ENCODE measurements around the gene L3MBTL3. TPM values are rescaled to one million over a fixed set of nuclear protein-coding genes. Genes with fewer than 3 reads are reported as not detected.

Gene L3MBTL3
- total and polyA plus RNA-seq, 12 donors = 0.77 to 4.0 (median 2.3) TPM

DNA sequence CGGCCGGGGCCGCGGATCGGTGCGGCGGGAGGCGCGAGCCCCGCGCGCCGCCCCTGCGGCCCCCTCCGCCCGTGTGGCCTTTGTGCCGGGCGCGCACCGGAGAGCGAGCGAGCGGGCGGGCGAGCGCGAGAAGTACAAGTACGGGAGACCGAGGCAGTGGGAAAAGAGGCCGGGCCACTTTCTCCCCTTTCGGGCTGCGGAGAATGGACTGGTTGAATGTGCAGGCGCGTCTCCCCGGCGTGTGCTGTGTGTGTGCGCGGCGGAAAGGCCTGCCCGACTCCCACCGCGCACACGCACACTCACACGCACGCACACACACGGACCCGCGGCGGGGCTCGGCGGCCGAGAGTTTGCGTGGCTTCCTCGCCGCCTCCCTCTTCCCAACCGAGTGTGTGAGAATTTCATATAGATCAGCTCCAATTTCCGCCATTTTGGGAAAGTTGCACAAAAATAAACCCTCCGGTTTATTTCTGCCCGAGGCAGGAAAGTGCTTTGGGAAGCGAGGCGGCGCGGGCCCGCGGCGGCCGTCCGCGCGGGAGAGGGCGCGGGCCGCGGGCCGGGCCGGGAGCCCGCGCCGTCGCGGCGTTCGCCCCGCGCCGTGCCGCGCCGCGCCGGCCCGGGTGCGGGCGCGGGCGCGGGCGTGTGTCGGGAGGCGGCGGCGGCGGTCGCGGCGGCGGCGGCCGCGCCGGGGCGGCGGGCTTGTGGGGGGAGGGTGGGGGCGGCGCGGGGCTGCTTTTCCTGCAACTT lies 1.1 kb downstream of the L3MBTL3 start:
- Histone ChIP-seq H3K27ac (peak overlapping the region in 8 of 10 donors; percentile 77 to 93 (median 79)), H3K4me1 (peaks cover 0 to 13% (median 3%) of the 10 kb centered on the region in 9 donors), H3K4me3 (peak overlapping the region; percentile 67 to 94 (median 86)), H3K27me3 (no peaks in the 10 kb centered on the region), H3K36me3 (no peaks in the 10 kb centered on the region), H3K9me3 (no peaks in the 10 kb centered on the region)
- intact Hi-C loops (cut with DNase I) = loop anchor here (2.0 to 10.0 kb wide), 11 partner anchors 85 to 525 kb away; no protein-coding TSS in a partner anchor
- ATAC-seq (peak in 2 of 8 donors; percentile 16 to 20), DNase-seq (peak; percentile 21 to 36)
- WGBS, 2 donors = 0% methylated on average over 64 to 116 of the region's 116 CpGs
- TF ChIP-seq, protein P1, sequence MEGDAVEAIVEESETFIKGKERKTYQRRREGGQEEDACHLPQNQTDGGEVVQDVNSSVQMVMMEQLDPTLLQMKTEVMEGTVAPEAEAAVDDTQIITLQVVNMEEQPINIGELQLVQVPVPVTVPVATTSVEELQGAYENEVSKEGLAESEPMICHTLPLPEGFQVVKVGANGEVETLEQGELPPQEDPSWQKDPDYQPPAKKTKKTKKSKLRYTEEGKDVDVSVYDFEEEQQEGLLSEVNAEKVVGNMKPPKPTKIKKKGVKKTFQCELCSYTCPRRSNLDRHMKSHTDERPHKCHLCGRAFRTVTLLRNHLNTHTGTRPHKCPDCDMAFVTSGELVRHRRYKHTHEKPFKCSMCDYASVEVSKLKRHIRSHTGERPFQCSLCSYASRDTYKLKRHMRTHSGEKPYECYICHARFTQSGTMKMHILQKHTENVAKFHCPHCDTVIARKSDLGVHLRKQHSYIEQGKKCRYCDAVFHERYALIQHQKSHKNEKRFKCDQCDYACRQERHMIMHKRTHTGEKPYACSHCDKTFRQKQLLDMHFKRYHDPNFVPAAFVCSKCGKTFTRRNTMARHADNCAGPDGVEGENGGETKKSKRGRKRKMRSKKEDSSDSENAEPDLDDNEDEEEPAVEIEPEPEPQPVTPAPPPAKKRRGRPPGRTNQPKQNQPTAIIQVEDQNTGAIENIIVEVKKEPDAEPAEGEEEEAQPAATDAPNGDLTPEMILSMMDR (IDR thresholded peaks at IDR 0.05) = no peak

DNA sequence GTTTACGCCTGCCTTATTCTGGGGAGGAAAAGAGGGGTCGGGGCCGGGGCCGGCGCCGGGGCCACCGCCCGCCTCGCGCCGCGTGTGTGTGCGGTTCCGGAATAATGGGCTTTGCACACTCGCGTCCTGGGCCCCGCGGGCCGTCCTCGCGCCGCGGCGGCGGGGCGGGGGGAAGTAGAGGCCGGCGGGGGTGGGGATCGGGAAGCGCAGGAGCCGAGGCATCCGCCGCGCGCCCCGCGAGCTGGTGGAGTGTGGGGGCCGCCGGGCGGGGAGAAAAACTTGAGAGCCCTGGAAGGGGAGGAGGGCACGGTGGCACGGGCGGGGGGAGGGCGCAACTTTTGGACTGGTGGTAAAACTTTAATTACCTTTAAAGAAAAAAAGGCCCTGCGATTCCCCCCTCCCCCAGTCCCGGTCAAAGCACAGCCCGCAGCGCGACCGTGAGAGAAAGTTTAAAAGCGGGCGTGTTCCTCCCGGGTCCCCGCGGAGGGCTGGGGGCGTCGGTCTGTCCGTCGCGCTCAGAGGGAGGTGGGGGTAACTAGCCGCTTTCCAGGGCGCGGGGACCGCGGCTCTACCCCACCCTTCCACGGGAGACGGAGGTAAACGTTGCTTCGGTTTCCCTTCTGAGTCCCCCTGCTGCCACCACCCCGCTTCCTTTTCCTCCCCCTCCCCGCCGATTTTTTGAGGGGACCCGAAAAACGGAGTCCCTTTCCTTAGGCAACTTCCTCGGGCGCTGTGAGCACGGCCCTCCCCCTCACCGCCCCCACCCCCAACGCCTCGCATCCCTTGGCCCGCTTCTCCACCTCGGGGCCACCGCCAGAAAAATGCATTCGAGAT lies 1.9 kb downstream of the L3MBTL3 start:
- no peaks in the 10 kb centered on the region for H3K9me3 ChIP-seq
- no peaks in the 10 kb centered on the region for H3K27me3 ChIP-seq
- no peaks in the 10 kb centered on the region for H3K36me3 ChIP-seq
- peak overlapping the region; percentile 51 to 91 (median 84) for H3K4me3 ChIP-seq
- intact Hi-C loops (cut with DNase I) = loop anchor here (2.0 to 10.0 kb wide), 8 partner anchors 127 to 525 kb away; no protein-coding TSS in a partner anchor
- H3K27ac ChIP-seq = peak overlapping the region in 9 of 10 donors; percentile 53 to 93 (median 78)
- H3K4me1 ChIP-seq = peaks cover 0 to 13% (median 3%) of the 10 kb centered on the region in 9 donors
- DNase-seq (peak; percentile 14 to 40), ATAC-seq (peak; percentile 25 to 66 (median 52))
- TF ChIP-seq, protein P1 (IDR thresholded peaks at IDR 0.05) = no peak
- WGBS, 2 donors = 0 to 1% methylated on average over 78 to 84 of the region's 84 CpGs

DNA sequence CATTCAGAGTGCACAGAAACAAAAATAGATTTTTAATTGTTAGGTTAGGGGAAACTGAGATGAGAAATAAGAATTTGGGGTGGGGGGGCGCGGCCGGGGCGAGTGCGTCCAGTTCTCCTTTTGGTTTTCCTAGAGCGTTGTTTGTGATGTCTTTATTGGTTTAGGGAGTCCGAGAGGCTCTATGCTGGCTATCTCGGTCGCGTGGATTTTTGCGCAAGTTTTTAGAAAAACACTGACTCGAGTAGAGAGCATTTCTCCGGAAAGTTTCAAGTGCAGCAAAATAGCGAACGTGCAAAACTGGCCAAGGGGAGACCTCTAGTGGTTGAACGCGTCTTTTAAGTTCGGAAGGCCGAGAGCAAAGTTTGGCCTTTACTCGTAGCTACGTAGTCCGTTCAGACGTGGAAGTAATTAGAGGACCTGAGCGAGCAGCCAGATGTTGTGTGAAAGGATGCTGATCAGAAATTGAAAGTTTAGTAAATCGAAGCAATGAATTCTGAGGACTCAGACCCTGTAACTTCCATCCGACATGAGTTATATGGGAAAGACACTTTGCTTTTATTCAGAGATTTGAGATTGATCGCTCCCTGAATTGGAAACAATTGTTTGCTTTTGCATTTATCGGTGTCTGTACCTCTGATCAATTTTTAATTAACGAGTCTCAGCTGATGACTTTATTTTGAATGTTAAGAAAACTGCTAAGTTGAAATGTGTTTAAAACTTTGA lies 2.7 kb downstream of the L3MBTL3 start:
- DNase-seq = peak; percentile 35 to 88
- H3K4me1 ChIP-seq = peaks cover 0 to 13% (median 3%) of the 10 kb centered on the region in 9 donors
- ATAC-seq = peak; percentile 77 to 92 (median 88)
- H3K4me3 ChIP-seq = peak overlapping the region; percentile 51 to 91 (median 84)
- peak overlapping the region in 9 of 10 donors; percentile 53 to 93 (median 78) for H3K27ac ChIP-seq
- H3K9me3 ChIP-seq = no peaks in the 10 kb centered on the region
- TF ChIP-seq, protein P1 (IDR thresholded peaks at IDR 0.05) = peak; percentile 43 to 90 (median 77)
- 8% methylated on average over 29 of the region's 29 CpGs for WGBS, 2 donors
- H3K36me3 ChIP-seq = no peaks in the 10 kb centered on the region
- H3K27me3 ChIP-seq = no peaks in the 10 kb centered on the region
- intact Hi-C loops (cut with DNase I) = loop anchor here (1.0 to 10.0 kb wide), 9 partner anchors 128 to 526 kb away; no protein-coding TSS in a partner anchor
